GM19395 (cell line): ENCODE results near the gene TEN1.

ENCODE experiments used
- ATAC-seq: cut with Tn5 transposase; IDR thresholded peaks from one replicate; pipeline ENCODE4 v1.9.1; 2021; ENCODE audit warnings: mild to moderate bottlenecking, moderate library complexity; ENCODE audit not compliant: unreplicated experiment

Gene TEN1

DNA sequence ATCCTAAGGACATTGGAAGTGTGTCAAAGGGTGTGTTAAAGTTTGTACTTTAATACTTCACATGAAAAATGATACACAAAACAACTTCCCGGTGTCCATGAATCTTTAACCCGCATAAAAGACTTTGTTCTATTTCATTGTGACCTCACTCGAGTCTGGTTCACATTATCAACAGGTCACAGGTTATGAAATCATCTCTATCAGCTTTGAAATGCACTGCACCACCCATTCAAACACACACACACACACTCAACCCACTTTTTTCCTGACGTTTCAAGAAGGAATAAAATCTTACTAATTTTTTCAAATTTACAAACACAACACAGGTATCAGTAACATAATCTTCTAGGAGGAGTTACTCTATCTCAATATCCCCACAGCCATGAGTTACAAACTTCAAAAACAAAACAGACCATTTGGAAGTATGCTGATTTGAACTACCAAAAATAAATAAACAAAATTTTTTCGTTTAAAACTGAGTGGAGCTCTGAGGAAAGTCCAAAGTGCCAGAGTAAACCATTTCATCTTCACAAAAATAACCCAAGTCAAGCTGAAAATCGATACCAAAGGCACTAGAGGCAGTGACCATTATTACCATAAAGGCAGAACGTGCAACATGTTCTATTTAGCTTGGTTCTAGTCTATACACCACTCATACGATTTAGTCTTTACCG lies 2.7 kb upstream of the TEN1 start:
- no peak for ATAC-seq

- ATAC-seq = peak; percentile 23
Measured at GRCh38 chr17:75979705-75980187, 706 bp downstream of the TEN1 start.

GRCh38 chr17:75980188-75981018 lies 1.4 kb downstream of the TEN1 start:
- ATAC-seq = no peak

GRCh38 chr17:75981019-75981615 lies 2.1 kb downstream of the TEN1 start:
- no peak for ATAC-seq

- ATAC-seq = no peak
Measured at GRCh38 chr17:75983501-75984181, 4.6 kb downstream of the TEN1 start.

GRCh38 chr17:75985986-75986385 lies 6.9 kb downstream of the TEN1 start:
- no peak for ATAC-seq

GRCh38 chr17:75987041-75987440 lies 8.0 kb downstream of the TEN1 start:
- no peak for ATAC-seq

DNA sequence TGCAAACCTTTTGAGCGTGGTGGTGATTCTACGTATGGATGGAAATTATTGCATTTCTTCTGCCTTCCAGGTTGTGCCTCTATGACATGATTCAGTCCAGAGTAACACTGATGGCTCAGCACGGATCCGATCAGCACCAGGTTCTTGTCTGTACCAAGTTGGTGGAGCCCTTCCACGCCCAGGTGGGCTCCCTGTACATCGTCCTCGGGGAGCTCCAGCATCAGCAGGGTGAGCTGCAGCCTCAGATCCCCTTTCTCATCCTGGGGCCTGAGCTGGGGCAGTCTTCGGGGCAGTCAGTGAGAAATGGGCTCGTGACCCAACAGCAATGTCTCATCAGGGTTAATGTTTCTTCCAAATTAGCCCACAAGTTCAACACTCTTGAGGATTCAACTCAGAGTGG lies 12.4 kb downstream of the TEN1 start:
- ATAC-seq = no peak

GRCh38 chr17:75994802-75995370 lies 15.8 kb downstream of the TEN1 start:
- no peak for ATAC-seq

DNA sequence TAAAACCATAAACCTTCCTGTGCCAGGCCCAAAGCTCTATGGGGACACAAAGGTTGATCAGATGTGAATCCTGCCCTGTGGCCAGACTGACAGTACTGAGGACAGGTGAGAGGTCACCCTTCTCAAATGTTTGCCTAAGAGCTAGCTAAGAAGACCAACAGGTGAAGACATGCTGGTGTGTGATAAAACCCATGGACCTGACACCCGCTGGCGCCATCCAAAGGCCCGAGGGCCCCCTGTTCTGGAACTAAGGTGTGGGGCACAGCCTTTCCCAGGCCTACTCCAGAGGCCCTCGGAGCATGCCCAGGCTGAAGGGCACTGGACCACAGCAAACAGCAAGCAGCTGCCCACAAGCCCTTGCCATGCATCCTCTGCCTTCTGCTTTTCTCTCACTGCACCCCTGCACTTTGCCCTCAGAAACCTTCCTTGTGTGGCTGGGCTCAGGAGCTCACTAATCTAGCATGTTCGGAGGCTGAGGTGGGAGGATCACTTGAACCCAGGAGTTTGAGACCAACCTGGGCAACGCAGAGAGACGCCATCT lies 16.4 kb downstream of the TEN1 start:
- no peak for ATAC-seq

DNA sequence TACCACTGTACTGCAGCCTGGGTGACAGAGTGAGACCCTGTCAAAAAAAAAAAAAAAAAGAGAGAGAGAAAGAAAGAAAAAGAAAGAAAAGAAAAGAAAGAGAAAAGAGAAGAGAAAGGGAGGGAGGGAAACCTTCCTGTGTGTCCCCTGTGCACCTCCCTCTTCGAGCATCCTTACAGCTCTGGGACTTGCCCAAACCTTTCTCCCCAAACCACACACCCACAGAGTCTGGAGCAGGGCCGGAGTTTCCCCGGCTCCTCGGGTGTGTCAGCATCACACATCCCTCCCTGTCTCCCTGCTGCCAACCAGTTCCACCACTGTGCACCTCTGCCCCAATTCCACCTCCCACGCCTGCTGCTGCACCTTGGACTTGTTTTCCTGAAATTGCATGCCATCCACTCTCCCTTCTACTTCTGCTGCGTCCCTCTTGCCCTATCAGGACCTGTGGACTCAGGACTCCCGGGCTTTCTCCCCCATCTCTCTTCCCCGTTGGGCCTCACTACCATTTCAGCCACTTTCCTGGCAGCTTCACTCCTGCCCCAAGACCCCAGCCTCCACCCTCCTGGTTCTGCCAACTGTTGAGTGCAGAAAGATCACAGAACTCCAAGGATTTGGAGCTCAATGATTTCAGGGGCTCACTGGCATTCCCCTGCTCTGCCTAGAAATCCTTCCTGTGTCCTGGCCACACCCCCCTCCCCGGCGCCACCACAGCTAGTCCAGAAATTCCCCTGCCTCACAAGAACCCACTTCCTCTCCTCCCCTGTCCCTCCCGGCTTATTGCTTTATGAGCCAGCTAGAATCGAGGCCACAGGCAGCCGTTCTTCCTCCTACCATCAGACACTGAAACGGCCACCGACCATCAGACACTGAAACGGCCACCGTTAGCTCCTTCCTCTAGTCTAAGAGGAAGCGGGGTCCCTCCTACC lies 17.9 kb downstream of the TEN1 start:
- ATAC-seq = no peak

DNA sequence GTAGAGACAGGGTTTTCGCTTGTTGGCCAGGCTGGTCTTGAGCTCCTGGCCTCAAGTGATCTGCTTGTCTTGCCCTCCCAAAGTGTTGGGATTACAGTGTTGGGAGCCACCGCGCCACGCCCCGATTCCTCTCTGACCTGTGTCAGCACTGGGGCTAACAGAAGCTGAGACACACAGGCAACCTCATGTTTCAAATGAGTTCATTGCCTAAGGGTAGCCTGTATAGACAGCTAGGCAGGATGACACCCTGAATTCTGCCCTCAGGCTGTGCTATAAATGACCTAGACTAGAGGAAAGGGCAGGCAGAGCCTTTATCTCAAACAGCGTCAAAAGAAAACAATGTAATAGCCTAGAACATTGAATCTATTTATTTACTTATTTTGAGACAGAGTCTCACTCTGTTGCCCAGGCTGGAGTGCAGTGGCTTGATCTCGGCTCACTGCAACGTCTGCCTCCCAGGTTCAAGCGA lies 19.3 kb downstream of the TEN1 start:
- no peak for ATAC-seq

DNA sequence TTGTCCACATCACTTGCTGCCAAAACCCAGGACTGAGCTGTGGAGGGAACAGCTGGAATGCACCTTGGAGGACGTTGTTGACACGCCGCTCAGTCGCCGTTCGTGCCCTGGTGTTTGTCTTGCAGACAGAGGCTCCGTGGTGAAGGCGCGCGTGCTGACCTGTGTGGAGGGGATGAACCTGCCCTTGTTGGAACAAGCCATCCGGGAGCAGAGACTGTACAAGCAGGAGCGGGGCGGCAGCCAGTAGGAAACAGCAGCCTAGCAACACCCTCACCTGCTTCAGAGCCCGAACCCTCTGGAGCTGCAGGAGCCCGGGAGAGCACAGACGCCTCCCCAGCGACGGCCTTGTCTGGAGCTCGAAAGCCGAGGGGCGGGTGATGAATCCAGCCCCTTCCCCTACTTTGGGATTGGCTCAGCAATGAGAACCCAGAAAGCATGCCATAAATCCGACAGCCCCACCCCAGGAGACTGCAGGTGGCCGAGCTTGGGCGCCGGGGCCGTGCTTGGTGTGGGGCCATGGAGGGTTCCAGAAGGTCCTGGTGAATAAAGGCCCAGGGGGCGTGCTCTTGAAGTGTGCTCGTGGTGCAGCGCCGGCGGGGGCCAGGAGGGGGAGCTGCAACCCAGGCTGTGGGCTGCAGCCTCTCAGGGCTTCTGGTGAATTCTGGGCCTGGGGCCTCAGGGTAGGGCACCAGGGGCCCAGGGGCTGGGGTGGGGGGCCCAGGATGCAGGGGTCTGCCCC lies 21.1 kb downstream of the TEN1 start:
- ATAC-seq = no peak

GRCh38 chr17:76000755-76001521 lies 21.9 kb downstream of the TEN1 start, which contains the start of gene CDK3:
TSS of gene CDK3 (plus strand) at chr17:76000855. CDS start at chr17:76001426, 571 bp downstream.
- no peak for ATAC-seq

DNA sequence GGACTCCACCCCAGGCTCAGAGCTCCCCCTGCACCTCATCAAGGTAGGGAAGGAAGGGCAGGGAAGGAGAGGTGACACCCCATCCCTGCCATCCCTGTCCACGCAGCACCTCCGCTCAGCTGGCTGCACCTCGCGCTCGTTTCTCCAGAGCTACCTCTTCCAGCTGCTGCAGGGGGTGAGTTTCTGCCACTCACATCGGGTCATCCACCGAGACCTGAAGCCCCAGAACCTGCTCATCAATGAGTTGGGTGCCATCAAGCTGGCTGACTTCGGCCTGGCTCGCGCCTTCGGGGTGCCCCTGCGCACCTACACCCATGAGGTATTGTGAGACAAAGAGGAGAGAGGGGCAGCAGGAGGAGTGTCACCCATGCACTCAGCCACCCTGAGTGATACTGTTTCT lies 23.1 kb downstream of the TEN1 start:
- no peak for ATAC-seq

DNA sequence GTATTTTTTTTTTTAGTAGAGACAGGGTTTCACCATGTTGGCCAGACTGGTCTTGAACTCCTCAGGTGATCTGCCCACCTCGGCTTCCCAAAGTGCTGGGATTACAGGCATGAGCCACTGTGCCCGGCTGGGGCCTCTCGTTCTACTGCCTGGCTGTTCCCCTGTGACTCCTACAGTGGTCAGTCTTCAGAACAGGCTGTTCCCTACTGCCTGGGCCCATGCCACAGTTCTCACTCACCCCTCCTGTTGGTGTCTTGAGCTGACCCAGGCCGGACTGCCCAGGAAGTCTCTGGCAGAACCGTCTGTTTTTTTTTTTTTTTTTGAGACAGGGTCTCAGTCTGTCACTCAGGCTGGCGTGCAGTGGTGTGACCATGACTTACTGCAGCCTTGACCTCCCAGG lies 24.9 kb downstream of the TEN1 start:
- no peak for ATAC-seq

GRCh38 chr17:76004750-76005262 lies 25.8 kb downstream of the TEN1 start:
- no peak for ATAC-seq
